Measurements from ENCODE around the gene AP1G1.
A peak's percentile ranks its signal among the peaks of the same experiment; 100 is the strongest.
"Not testable (repeated sequence)": the region's sequence is repeated elsewhere in the genome, so short reads cannot be mapped to it uniquely, and the experiment has no call there.

The AP1G1 gene

GRCh38 chr16:71830359-71830758, 21.7 kb upstream of the AP1G1 start:
- H3K27ac ChIP-seq: no peak overlapping the region
- H3K27me3 ChIP-seq (replicated peaks): no peaks in the 10 kb centered on the region
- in situ Hi-C loops (cut with HindIII; ENCODE audit: low pct_ligation_motif_present, low sequenced_read_pairs): no loop called here
- DNase-seq: no peak
- no peaks in the 10 kb centered on the region for H3K36me3 ChIP-seq (replicated peaks)
- TF ChIP-seq, protein P1, sequence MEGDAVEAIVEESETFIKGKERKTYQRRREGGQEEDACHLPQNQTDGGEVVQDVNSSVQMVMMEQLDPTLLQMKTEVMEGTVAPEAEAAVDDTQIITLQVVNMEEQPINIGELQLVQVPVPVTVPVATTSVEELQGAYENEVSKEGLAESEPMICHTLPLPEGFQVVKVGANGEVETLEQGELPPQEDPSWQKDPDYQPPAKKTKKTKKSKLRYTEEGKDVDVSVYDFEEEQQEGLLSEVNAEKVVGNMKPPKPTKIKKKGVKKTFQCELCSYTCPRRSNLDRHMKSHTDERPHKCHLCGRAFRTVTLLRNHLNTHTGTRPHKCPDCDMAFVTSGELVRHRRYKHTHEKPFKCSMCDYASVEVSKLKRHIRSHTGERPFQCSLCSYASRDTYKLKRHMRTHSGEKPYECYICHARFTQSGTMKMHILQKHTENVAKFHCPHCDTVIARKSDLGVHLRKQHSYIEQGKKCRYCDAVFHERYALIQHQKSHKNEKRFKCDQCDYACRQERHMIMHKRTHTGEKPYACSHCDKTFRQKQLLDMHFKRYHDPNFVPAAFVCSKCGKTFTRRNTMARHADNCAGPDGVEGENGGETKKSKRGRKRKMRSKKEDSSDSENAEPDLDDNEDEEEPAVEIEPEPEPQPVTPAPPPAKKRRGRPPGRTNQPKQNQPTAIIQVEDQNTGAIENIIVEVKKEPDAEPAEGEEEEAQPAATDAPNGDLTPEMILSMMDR (IDR thresholded peaks at IDR 0.05; ENCODE audit: low read depth, low read length, missing control alignments): no peak
- no peak overlapping the region for H3K4me3 ChIP-seq (ENCODE audit: low read depth, low read length)

- in situ Hi-C loops (cut with HindIII; ENCODE audit: low pct_ligation_motif_present, low sequenced_read_pairs): no loop called here
- DNase-seq: no peak
These were observed 17.9 kb upstream of the AP1G1 start for GRCh38 chr16:71826533-71827017.

DNA sequence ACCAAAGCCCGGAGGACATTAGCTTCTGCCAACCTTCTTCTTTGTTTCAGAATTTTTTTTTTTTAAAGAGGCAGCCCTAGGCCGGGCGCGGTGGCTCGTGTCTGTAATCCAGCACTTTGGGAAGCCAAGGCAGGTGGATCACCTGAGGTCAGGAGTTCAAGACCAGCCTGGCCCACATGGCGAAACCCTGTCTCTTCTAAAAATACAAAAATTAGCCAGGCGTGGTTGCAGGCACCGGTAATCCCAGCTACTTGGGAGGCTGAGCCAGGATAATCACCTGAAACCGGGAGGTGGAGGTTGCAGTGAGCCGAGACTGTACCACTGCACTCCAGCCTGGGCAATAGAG, 8.5 kb upstream of the AP1G1 start:
- H3K4me3 ChIP-seq (ENCODE audit: low read depth, low read length); H3K27me3 ChIP-seq (replicated peaks); H3K36me3 ChIP-seq (replicated peaks); DNase-seq; in situ Hi-C loops (cut with HindIII; ENCODE audit: low pct_ligation_motif_present, low sequenced_read_pairs): not testable (repeated sequence)
- peak overlapping the region; percentile 89 for H3K27ac ChIP-seq

More at GRCh38 chr16:71826533-71827017, 17.9 kb upstream of the AP1G1 start:
- no peaks in the 10 kb centered on the region for H3K36me3 ChIP-seq (replicated peaks)
- no peaks in the 10 kb centered on the region for H3K27me3 ChIP-seq (replicated peaks)
- TF ChIP-seq, protein P1 (IDR thresholded peaks at IDR 0.05; ENCODE audit: low read depth, low read length, missing control alignments): no peak
- H3K4me3 ChIP-seq (ENCODE audit: low read depth, low read length): no peak overlapping the region
- H3K27ac ChIP-seq: no peak overlapping the region

- TF ChIP-seq, protein P1 (IDR thresholded peaks at IDR 0.05; ENCODE audit: low read depth, low read length, missing control alignments): no peak
- Histone ChIP-seq H3K4me3 (ENCODE audit: low read depth, low read length) (no peak overlapping the region), H3K27me3 (replicated peaks) (no peaks in the 10 kb centered on the region), H3K27ac (no peak overlapping the region), H3K36me3 (replicated peaks) (no peaks in the 10 kb centered on the region)
- no peak for DNase-seq
- in situ Hi-C loops (cut with HindIII; ENCODE audit: low pct_ligation_motif_present, low sequenced_read_pairs): no loop called here
These were observed 2.7 kb upstream of the AP1G1 start for GRCh38 chr16:71811261-71811803.

DNA sequence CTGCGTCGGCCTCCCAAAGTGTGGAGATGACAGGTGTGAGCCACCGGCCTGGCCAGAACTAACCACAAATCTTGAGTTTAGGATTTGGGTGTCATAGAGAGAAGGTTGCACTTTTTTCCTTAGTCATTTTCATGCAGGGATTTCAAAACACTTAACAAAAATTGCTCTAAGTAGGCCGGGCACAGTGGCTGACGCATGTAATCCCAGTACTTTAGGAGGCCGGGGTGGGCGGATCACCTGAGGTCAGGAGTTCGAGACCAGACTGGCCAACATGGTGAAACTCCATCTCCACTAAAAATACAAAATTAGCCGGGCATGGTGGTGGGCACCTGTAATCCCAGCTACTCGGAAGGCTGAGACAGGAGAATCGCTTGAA, 1.5 kb upstream of the AP1G1 start:
- H3K27ac ChIP-seq; in situ Hi-C loops (cut with HindIII; ENCODE audit: low pct_ligation_motif_present, low sequenced_read_pairs); H3K36me3 ChIP-seq (replicated peaks); H3K27me3 ChIP-seq (replicated peaks); H3K4me3 ChIP-seq (ENCODE audit: low read depth, low read length); DNase-seq: not testable (repeated sequence)

- in situ Hi-C loops (cut with HindIII; ENCODE audit: low pct_ligation_motif_present, low sequenced_read_pairs): no loop called here
- H3K36me3 ChIP-seq (replicated peaks): no peaks in the 10 kb centered on the region
- peak overlapping the region; percentile 93 for H3K4me3 ChIP-seq (ENCODE audit: low read depth, low read length)
- peak overlapping the region; percentile 99 for H3K27ac ChIP-seq
- no peaks in the 10 kb centered on the region for H3K27me3 ChIP-seq (replicated peaks)
- TF ChIP-seq, protein P1 (IDR thresholded peaks at IDR 0.05; ENCODE audit: low read depth, low read length, missing control alignments): no peak
- DNase-seq: peak; percentile 30
These were observed 585 bp downstream of the AP1G1 start for GRCh38 chr16:71807905-71808592.

DNA sequence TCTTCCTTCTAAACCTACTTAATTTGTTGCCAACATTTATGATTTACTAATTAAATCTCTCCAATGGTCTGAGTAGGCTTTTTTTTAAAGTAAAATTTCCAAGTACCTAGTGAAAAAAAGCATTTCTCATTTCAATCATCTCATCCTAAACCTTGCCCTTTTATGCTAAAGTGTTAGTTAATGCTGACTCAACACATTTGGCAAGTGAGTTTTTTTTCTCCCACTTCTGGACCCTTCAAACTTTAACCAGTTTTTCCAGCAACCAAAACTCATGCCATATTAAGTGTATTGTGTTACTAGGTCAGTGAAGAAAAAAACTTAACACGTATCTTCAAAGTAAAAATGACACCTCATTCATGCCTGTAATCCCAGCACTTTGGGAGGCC, 5.3 kb downstream of the AP1G1 start:
- TF ChIP-seq, protein P1 (IDR thresholded peaks at IDR 0.05; ENCODE audit: low read depth, low read length, missing control alignments): no peak
- in situ Hi-C loops (cut with HindIII; ENCODE audit: low pct_ligation_motif_present, low sequenced_read_pairs): no loop called here
- Histone ChIP-seq H3K27me3 (replicated peaks) (no peaks in the 10 kb centered on the region), H3K4me3 (ENCODE audit: low read depth, low read length) (no peak overlapping the region), H3K27ac (no peak overlapping the region), H3K36me3 (replicated peaks) (peaks cover 2% of the 10 kb centered on the region)
- DNase-seq: no peak

Data from brain microvascular endothelial cell (primary cell).